Activated CD8-positive, alpha-beta T cell treated with anti-CD3 and anti-CD28 coated beads for 36 hours (primary cell): ENCODE data around the gene RAPGEF5. TPM values are rescaled to one million over a fixed set of nuclear protein-coding genes. Genes with fewer than 3 reads are reported as not detected.

ENCODE experiments used
- ATAC-seq: fragments of 200-7000 bp; cut with Tn5 transposase; one replicate; pipeline ENCODE4 v1.10.0; 2021; ENCODE audit warnings: mild to moderate bottlenecking, moderate library complexity
- CTCF ChIA-PET: fragments of 350-600 bp; sonication (Branson Sonifier 250); formaldehyde crosslinking; loops from one replicate; lab custom pipeline; 2021; ENCODE audit warnings: antibody characterized with exemption; lab: Charles Lee
- POLR2A ChIA-PET: fragments of 350-600 bp; sonication (Branson Sonifier 250); formaldehyde crosslinking; loops from one replicate; lab custom pipeline; 2021; ENCODE audit warnings: antibody characterized with exemption; lab: Charles Lee
- DNase-seq: peaks from one replicate; pipeline ENCODE4 v3.0.0-alpha.2; 2020
- H3K27ac Mint-ChIP-seq: one replicate; pipeline ENCODE4 v1.8.0; 2021; ENCODE audit warnings: mild to moderate bottlenecking, mixed read lengths
- H3K27me3 Mint-ChIP-seq: one replicate; pipeline ENCODE4 v1.8.0; 2021; ENCODE audit warnings: mixed read lengths
- H3K36me3 Mint-ChIP-seq: one replicate; pipeline ENCODE4 v1.8.0; 2021; ENCODE audit warnings: low read depth, mixed read lengths
- H3K4me1 Mint-ChIP-seq: one replicate; pipeline ENCODE4 v1.8.0; 2021; ENCODE audit warnings: low read depth, mixed read lengths
- H3K4me3 Mint-ChIP-seq: one replicate; pipeline ENCODE4 v1.8.0; 2021; ENCODE audit warnings: mild to moderate bottlenecking, moderate library complexity, mixed read lengths
- H3K9me3 Mint-ChIP-seq: one replicate; pipeline ENCODE4 v1.8.0; 2021; ENCODE audit warnings: mixed read lengths
- intact Hi-C: fragments of 100-400 bp; cut with micrococcal nuclease; formaldehyde crosslinking; loops from one replicate; pipeline ENCODE4 v1.10.0; 2022
- total RNA-seq, 2 experiments: library from RNA; stranded (reverse); gene quantifications; one replicate each; pipeline ENCODE4 v1.2.3, GENCODE V29; 2021
- TF ChIP-seq, protein P1 (sequence below): fragments of 200-600 bp; IDR thresholded peaks from one replicate; pipeline ENCODE4 v1.8.0; 2022; ENCODE audit warnings: antibody characterized with exemption, mild to moderate bottlenecking

Gene RAPGEF5
- total RNA-seq, 2 experiments from 2014 or later = 0.92 to 0.99 TPM

GRCh38 chr7:22318376-22318775 is 38.6 kb downstream of the RAPGEF5 start:
- intact Hi-C loops = no loop called here
- H3K4me3 Mint-ChIP-seq = no peak overlapping the region
- no peak overlapping the region for H3K27ac Mint-ChIP-seq
- no peaks in the 10 kb centered on the region for H3K27me3 Mint-ChIP-seq
- no peaks in the 10 kb centered on the region for H3K4me1 Mint-ChIP-seq
- H3K36me3 Mint-ChIP-seq = no peaks in the 10 kb centered on the region
- ChIA-PET POLR2A (interaction anchor here (0.6 kb wide), 1 partner anchor 1414 kb away, joined by 4 read pairs; no protein-coding TSS in a partner anchor), CTCF (no interaction called here)
- ATAC-seq (no peak), DNase-seq (no peak)
- H3K9me3 Mint-ChIP-seq = no peaks in the 10 kb centered on the region
- TF ChIP-seq, protein P1, sequence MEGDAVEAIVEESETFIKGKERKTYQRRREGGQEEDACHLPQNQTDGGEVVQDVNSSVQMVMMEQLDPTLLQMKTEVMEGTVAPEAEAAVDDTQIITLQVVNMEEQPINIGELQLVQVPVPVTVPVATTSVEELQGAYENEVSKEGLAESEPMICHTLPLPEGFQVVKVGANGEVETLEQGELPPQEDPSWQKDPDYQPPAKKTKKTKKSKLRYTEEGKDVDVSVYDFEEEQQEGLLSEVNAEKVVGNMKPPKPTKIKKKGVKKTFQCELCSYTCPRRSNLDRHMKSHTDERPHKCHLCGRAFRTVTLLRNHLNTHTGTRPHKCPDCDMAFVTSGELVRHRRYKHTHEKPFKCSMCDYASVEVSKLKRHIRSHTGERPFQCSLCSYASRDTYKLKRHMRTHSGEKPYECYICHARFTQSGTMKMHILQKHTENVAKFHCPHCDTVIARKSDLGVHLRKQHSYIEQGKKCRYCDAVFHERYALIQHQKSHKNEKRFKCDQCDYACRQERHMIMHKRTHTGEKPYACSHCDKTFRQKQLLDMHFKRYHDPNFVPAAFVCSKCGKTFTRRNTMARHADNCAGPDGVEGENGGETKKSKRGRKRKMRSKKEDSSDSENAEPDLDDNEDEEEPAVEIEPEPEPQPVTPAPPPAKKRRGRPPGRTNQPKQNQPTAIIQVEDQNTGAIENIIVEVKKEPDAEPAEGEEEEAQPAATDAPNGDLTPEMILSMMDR = no peak

DNA sequence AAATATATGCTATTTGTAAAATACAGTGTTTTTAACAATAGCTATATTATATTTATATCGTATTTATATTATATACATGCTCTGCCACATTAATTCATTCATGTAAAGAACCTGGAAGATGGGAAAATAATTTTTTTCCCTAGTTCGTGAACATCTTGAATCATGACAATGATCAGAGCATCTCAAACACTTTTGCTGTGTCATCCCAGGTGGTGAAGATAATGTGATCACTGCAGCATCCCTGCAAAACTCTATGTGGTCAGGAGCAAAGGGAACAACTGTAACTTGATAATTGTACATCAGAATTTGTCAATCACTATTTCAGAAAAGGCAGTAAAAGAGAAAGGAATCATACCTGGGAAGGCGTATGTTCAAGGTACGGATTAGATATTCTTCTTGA is 39.3 kb downstream of the RAPGEF5 start:
- Mint-ChIP-seq H3K27ac (no peak overlapping the region), H3K4me1 (no peaks in the 10 kb centered on the region), H3K36me3 (no peaks in the 10 kb centered on the region), H3K4me3 (no peak overlapping the region), H3K9me3 (no peaks in the 10 kb centered on the region), H3K27me3 (no peaks in the 10 kb centered on the region)
- intact Hi-C loops = no loop called here
- ChIA-PET POLR2A (interaction anchor here (0.6 kb wide), 1 partner anchor 1413 kb away, joined by 4 read pairs; no protein-coding TSS in a partner anchor), CTCF (no interaction called here)
- TF ChIP-seq, protein P1 = no peak
- DNase-seq (no peak), ATAC-seq (no peak)

GRCh38 chr7:22316914-22317313 is 40.0 kb downstream of the RAPGEF5 start:
- ChIA-PET POLR2A (no interaction called here), CTCF (no interaction called here)
- DNase-seq = no peak
- Mint-ChIP-seq H3K4me1 (no peaks in the 10 kb centered on the region), H3K9me3 (no peaks in the 10 kb centered on the region), H3K27me3 (no peaks in the 10 kb centered on the region), H3K4me3 (no peak overlapping the region), H3K27ac (no peak overlapping the region), H3K36me3 (no peaks in the 10 kb centered on the region)
- ATAC-seq = no peak
- intact Hi-C loops = no loop called here
- TF ChIP-seq, protein P1 = no peak

DNA sequence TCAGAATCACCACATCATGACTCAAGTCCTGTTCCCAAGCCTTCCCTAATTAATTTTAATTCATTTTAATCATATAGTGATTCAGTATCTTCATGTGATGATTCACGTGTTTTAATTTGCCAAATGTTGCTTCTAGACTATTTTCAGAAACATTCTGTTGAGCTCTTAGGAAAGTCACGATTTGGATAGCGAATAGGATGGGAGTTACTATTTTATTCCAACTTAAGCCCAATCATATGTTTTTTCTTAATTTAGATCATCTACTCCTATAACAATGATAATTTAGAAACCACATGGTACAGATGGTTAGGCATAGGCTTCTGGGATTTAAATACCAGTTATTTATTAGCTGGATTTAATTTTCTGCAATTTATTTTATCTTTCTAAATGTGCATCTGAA is 49.1 kb downstream of the RAPGEF5 start:
- peaks cover 6% of the 10 kb centered on the region for H3K9me3 Mint-ChIP-seq
- peaks cover 2% of the 10 kb centered on the region for H3K36me3 Mint-ChIP-seq
- intact Hi-C loops = no loop called here
- TF ChIP-seq, protein P1 = no peak
- peaks cover 2% of the 10 kb centered on the region for H3K27me3 Mint-ChIP-seq
- ChIA-PET POLR2A (no interaction called here), CTCF (interaction anchor here (0.9 kb wide), 1 partner anchor 36 kb away, joined by 3 read pairs; no protein-coding TSS in a partner anchor)
- ATAC-seq (no peak), DNase-seq (no peak)
- H3K27ac Mint-ChIP-seq = no peak overlapping the region
- no peaks in the 10 kb centered on the region for H3K4me1 Mint-ChIP-seq
- H3K4me3 Mint-ChIP-seq = no peak overlapping the region

DNA sequence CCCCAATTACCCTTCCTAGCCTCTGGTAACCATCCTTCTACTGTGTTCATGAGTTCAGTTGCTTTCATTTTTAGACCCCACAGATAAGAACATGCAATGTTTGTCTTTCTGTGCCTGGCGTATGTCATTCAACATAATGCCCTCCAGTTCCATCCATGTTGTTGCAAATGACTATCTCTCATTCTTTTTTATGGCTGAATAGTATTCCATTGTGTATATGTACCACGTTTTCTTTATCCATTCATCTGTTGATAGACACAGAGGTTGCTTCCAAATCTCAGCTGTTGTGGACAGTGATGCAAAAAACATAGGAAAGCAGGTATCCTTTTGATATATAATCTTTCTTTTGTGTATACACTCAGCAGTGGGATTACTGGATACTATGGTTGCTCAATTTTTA is 51.2 kb downstream of the RAPGEF5 start:
- DNase-seq (no peak), ATAC-seq (no peak)
- H3K36me3 Mint-ChIP-seq = peaks cover 2% of the 10 kb centered on the region
- peaks cover 2% of the 10 kb centered on the region for H3K27me3 Mint-ChIP-seq
- TF ChIP-seq, protein P1 = no peak
- intact Hi-C loops = no loop called here
- H3K9me3 Mint-ChIP-seq = peaks cover 6% of the 10 kb centered on the region
- H3K4me1 Mint-ChIP-seq = no peaks in the 10 kb centered on the region
- POLR2A ChIA-PET = no interaction called here
- CTCF ChIA-PET = no interaction called here
- H3K4me3 Mint-ChIP-seq = no peak overlapping the region
- H3K27ac Mint-ChIP-seq = no peak overlapping the region
